K562 (cell line): ENCODE results near the gene METRN. TPM values are rescaled to one million over a fixed set of nuclear protein-coding genes. Genes with fewer than 3 reads are reported as not detected.

Source experiments
- ARHGAP35 ChIP-seq: fragments of 450-650 bp; IDR thresholded peaks from 2 replicates; pipeline ENCODE4 v1.6.1; 2018; ENCODE audit not compliant: partially characterized antibody
- ARID4B ChIP-seq: sonication (generic); formaldehyde crosslinking; IDR thresholded peaks from 2 replicates; pipeline ENCODE4 v1.8.0; 2022; ENCODE audit warnings: mild to moderate bottlenecking, missing genetic modification reagents
- CREB3L1 ChIP-seq: fragments of 450-650 bp; IDR thresholded peaks from 2 replicates; pipeline ENCODE4 v1.6.1; 2014; ENCODE audit warnings: low read depth, mild to moderate bottlenecking, moderate library complexity, borderline replicate concordance
- E2F6 ChIP-seq, 2 experiments: IDR thresholded peaks; 2 replicates each; pipeline ENCODE4 v1.6.1; 2011; ENCODE audit warnings: borderline replicate concordance in 1 of 2, control low read depth in 1 of 2, low read depth in 1 of 2, low read length in 1 of 2, mild to moderate bottlenecking in 1 of 2, mixed read lengths in 1 of 2, moderate library complexity in 1 of 2; ENCODE audit not compliant: insufficient read depth in 1 of 2, insufficient read length in 1 of 2, poor library complexity in 1 of 2, severe bottlenecking in 1 of 2; ENCODE audit errors: extremely low read depth in 1 of 2
- ELF2 ChIP-seq: fragments of 250-450 bp; sonication (Bioruptor Pico); IDR thresholded peaks from 2 replicates; pipeline ENCODE4 v1.5.0; 2021; ENCODE audit warnings: mild to moderate bottlenecking
- ETV1 ChIP-seq: fragments of 450-650 bp; conservative IDR thresholded peaks from 2 replicates; pipeline ENCODE4 v1.6.1; 2016; ENCODE audit warnings: missing genetic modification characterization, control low read depth, low read depth, missing compliant biosample characterization
- HMGN3 ChIP-seq: IDR thresholded peaks from 2 replicates; pipeline ENCODE4 v1.6.1; 2011; ENCODE audit warnings: borderline replicate concordance, low read depth, mild to moderate bottlenecking, mixed read lengths, low read length; ENCODE audit not compliant: insufficient read length; ENCODE audit errors: extremely low read depth
- MECOM ChIP-seq: fragments of 250-450 bp; sonication (Bioruptor Pico); IDR thresholded peaks from 2 replicates; pipeline ENCODE4 v1.8.0; 2022; ENCODE audit warnings: inconsistent platforms
- MXD1 ChIP-seq: fragments of 250-450 bp; sonication (Bioruptor Pico); IDR thresholded peaks from 2 replicates; pipeline ENCODE4 v1.8.0; 2021; ENCODE audit warnings: borderline replicate concordance, mild to moderate bottlenecking, moderate library complexity; ENCODE audit not compliant: poor library complexity, severe bottlenecking
- PHTF2 ChIP-seq: fragments of 250-450 bp; sonication (Bioruptor Pico); IDR thresholded peaks from 2 replicates; pipeline ENCODE4 v1.5.0; 2021; ENCODE audit warnings: mild to moderate bottlenecking
- XRCC4 ChIP-seq: IDR thresholded peaks from one replicate; pipeline ENCODE4 v1.6.1; 2011; ENCODE audit not compliant: insufficient read depth, insufficient read length; ENCODE audit errors: extremely low read depth
- YY1 ChIP-seq, 3 experiments: IDR thresholded peaks; 2 replicates each; pipeline ENCODE4 v1.6.1; 2011; ENCODE audit warnings: low read length in 2 of 3, mild to moderate bottlenecking in 2 of 3, moderate library complexity in 2 of 3, borderline replicate concordance in 1 of 3, control low read depth in 1 of 3, low read depth in 1 of 3; ENCODE audit not compliant: insufficient read depth in 3 of 3, insufficient replicate concordance in 2 of 3, control insufficient read depth in 1 of 3, insufficient read length in 1 of 3; ENCODE audit errors: extremely low read depth in 1 of 3
- ZBTB2 ChIP-seq: fragments of 450-650 bp; IDR thresholded peaks from 2 replicates; pipeline ENCODE4 v1.6.1; 2016; ENCODE audit warnings: antibody characterized with exemption
- polyA plus RNA-seq, 8 experiments: library from polyadenylated mRNA; depleted of rRNA in 4 of 8; stranded (reverse) in 5 of 8; unstranded in 3 of 8; fragments of >200 nt; fragmentation: Nextera tagmentation in 2 of 8; fragmentation: Illumina TruSeq in 1 of 8; extraction: Ambion mirVana in 2 of 8; extraction: Trizol in 1 of 8; gene quantifications; 2 replicates each; pipeline versions ENCODE4 v1.2.1 to v1.2.3, GENCODE V29; 2011 to 2014; ENCODE audit warnings: inconsistent platforms in 1 of 8, missing spikeins in 1 of 8
- total RNA-seq, 7 experiments: library from RNA; depleted of rRNA in 6 of 7; stranded (reverse); fragments of >200 nt in 6 of 7; fragmentation: Illumina TruSeq in 2 of 7; extraction: Trizol in 2 of 7; gene quantifications; 2 replicates each; pipeline versions ENCODE4 v1.2.1 to v1.2.3, GENCODE V29; 2011 to 2021; ENCODE audit warnings: low replicate concordance in 1 of 7

METRN gene
- total and polyA plus RNA-seq, 9 of the 15 experiments (the other 6 are each of a cell fraction or from before 2014, with no cell fraction given), result 0.20 to 89.8 (median 15.4) TPM

GRCh38 chr16:728131-728889 is 13.4 kb downstream of the METRN start (continued):
- no peak for TF ChIP-seq PHTF2 (CRISPR knock-in tag)
- 0 out of 2 replicates have a peak, but pooled peaks have one; percentile 9 for TF ChIP-seq ETV1
- peak in 2 of 3 experiments; percentile 18 to 42 for TF ChIP-seq YY1 (IDR thresholded peaks at IDR 0.05; ENCODE audit: borderline replicate concordance in 1 of 3, control insufficient read depth in 1 of 3, extremely low read depth in 1 of 3, insufficient read depth in 3 of 3, insufficient read length in 1 of 3, insufficient replicate concordance in 2 of 3, low read depth in 1 of 3, low read length in 2 of 3)
- no peak for TF ChIP-seq XRCC4
- no peak for TF ChIP-seq CREB3L1
- peak; percentile 77 to 95 for TF ChIP-seq E2F6 (IDR thresholded peaks at IDR 0.05; ENCODE audit: borderline replicate concordance in 1 of 2, extremely low read depth in 1 of 2, insufficient read depth in 1 of 2, insufficient read length in 1 of 2, low read depth in 1 of 2, low read length in 1 of 2, poor library complexity in 1 of 2, severe bottlenecking in 1 of 2)
- peak; percentile 15 for TF ChIP-seq MXD1 (CRISPR knock-in tag)
- peak; percentile 61 for TF ChIP-seq ARID4B (CRISPR knock-in tag)
- TF ChIP-seq MECOM (CRISPR knock-in tag), result no peak
- 0 out of 2 replicates have a peak, but pooled peaks have one; percentile 32 for TF ChIP-seq ZBTB2
- TF ChIP-seq ARHGAP35, result no peak
- peak; percentile 33 for TF ChIP-seq HMGN3
- TF ChIP-seq ELF2 (CRISPR knock-in tag), result peak; percentile 58; the same call in 1 of the 2 replicates
